ENCODE measurements around the gene CELSR1. TPM values are rescaled to one million over a fixed set of nuclear protein-coding genes. Genes with fewer than 3 reads are reported as not detected.

The CELSR1 gene
- total RNA-seq, 1 donor = 1.1 TPM

GRCh38 chr22:46414704-46415103 is 122.7 kb downstream of the CELSR1 start:
- TF ChIP-seq, protein P1, sequence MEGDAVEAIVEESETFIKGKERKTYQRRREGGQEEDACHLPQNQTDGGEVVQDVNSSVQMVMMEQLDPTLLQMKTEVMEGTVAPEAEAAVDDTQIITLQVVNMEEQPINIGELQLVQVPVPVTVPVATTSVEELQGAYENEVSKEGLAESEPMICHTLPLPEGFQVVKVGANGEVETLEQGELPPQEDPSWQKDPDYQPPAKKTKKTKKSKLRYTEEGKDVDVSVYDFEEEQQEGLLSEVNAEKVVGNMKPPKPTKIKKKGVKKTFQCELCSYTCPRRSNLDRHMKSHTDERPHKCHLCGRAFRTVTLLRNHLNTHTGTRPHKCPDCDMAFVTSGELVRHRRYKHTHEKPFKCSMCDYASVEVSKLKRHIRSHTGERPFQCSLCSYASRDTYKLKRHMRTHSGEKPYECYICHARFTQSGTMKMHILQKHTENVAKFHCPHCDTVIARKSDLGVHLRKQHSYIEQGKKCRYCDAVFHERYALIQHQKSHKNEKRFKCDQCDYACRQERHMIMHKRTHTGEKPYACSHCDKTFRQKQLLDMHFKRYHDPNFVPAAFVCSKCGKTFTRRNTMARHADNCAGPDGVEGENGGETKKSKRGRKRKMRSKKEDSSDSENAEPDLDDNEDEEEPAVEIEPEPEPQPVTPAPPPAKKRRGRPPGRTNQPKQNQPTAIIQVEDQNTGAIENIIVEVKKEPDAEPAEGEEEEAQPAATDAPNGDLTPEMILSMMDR (IDR thresholded peaks at IDR 0.05; ENCODE audit: insufficient read depth, low read length) = no peak
- DNase-seq (ENCODE audit: low read depth) = no peak
- H3K4me3 ChIP-seq (ENCODE audit: low read depth, low read length) = no peak overlapping the region

DNA sequence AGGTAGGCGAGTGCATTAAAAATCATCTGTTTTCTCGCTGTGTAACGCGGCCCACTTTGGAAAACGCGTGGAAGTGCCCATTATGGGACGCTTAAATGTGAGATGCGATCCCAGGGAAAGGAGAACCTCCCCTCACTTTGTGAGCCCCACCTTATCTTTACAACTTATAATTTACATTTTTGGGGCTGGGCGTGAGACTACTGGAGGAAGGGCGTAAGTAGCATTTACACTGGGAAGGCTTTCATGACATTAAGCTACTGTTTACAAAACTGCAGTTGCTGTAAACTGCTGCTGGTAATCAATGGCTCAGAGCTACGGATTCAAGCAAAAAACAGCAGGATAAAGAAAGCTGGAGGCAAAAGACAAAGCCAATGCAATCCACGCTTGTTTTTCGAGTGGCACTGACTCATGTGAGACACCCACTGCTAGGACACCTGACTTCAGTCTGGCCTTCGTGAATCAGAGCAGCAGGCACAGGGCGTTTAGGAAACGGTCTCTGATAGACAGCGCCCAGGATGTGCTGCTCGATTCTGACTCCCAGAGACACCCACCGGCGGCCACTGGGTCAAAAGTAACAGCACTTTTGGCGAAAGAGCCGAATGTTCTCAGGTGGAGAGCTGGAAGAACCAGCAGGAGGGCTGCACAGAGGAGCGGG is 123.6 kb downstream of the CELSR1 start:
- DNase-seq (ENCODE audit: low read depth) = no peak
- no peak overlapping the region for H3K4me3 ChIP-seq (ENCODE audit: low read depth, low read length)

GRCh38 chr22:46411347-46411746 is 126.1 kb downstream of the CELSR1 start:
- no peak for DNase-seq (ENCODE audit: low read depth)
- H3K4me3 ChIP-seq (ENCODE audit: low read depth, low read length) = no peak overlapping the region
- TF ChIP-seq, protein P1 (IDR thresholded peaks at IDR 0.05; ENCODE audit: insufficient read depth, low read length) = no peak

More for the DNA sequence above, 123.6 kb downstream of the CELSR1 start:
- TF ChIP-seq, protein P1 (IDR thresholded peaks at IDR 0.05; ENCODE audit: insufficient read depth, low read length) = no peak

GRCh38 chr22:46410291-46410808 is 127.1 kb downstream of the CELSR1 start:
- no peak overlapping the region for H3K4me3 ChIP-seq (ENCODE audit: low read depth, low read length)
- TF ChIP-seq, protein P1 (IDR thresholded peaks at IDR 0.05; ENCODE audit: insufficient read depth, low read length) = no peak
- no peak for DNase-seq (ENCODE audit: low read depth)

DNA sequence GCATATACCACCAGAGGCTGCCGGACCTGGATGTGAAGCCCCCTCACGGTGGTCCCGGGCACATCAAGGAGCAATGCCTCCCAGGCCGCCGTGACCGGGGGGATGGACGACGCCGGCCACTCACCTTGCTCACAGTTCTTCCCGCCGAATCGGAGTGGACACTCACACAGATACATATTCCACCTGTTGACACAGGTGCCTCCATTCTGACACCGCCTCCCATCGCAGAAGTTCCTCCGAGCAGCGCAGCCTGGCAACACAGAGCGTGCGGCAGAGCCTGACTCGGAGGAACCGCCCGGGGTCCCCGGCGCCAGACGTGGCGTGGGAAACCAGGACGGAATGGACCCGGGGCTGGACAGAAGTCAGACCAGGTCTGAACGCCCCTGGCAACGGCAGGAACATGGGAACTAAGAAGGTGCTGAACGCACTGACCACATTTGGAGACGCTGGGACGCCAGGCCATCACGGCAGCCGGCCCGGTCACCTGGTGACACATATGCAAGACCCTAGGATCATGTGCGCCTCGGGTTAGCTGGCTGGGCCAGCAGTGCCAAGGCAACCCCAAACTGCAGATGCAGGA is 127.7 kb downstream of the CELSR1 start:
- no peak for DNase-seq (ENCODE audit: low read depth)
- H3K4me3 ChIP-seq (ENCODE audit: low read depth, low read length) = no peak overlapping the region
- TF ChIP-seq, protein P1 (IDR thresholded peaks at IDR 0.05; ENCODE audit: insufficient read depth, low read length) = no peak

DNA sequence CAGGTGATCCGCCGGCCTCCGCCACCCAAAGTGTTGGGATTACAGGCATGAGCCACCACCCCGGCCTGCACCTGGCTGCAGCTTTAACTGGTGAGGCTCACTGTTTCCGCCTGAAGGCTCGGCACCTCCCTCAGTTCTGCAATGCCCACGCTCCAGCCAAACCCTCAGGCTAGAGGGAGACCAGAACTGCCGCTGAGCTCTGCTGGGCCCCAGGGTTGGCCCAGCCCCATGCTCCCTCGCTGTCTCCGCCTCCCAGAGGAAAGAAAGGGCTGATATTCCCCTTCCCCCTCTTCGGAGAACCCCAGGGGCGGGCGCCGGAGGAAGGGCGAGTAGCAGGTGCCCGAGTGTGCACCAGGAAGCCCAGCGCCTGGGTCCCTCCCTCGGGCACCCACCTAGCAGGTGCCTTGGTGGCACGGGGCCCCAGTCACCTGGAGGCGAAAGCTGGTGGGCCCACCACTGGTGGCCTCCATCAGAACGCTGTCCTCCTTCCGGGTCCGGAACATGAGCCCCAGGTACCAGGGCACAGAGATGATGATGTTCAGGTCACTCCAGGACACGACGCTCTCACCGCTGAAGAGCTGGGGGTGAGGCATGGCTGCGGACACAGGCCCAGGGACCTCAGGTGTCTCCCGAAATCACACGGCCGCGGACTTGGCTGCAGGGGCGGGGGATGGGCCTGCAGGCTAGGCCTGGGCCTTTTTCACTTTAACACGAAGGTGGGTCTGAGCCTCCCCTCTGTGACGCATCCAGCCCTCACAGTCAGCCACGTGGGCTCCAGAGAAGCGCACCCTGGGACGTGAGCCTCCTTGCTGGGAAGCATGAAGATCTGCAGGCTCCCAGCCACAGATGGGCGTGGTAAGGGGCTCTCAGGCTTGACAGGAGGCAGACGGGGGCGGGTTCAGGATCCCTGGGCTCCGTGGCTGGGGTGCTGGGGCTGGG is 128.6 kb downstream of the CELSR1 start:
- TF ChIP-seq, protein P1 (IDR thresholded peaks at IDR 0.05; ENCODE audit: insufficient read depth, low read length) = no peak
- no peak for DNase-seq (ENCODE audit: low read depth)
- no peak overlapping the region for H3K4me3 ChIP-seq (ENCODE audit: low read depth, low read length)
